ENCODE data around the gene FBXL16. TPM values are rescaled to one million over a fixed set of nuclear protein-coding genes. Genes with fewer than 3 reads are reported as not detected.

Gene FBXL16
- total RNA-seq, 2 experiments from 2014 or later = 3.2 to 6.0 TPM

DNA sequence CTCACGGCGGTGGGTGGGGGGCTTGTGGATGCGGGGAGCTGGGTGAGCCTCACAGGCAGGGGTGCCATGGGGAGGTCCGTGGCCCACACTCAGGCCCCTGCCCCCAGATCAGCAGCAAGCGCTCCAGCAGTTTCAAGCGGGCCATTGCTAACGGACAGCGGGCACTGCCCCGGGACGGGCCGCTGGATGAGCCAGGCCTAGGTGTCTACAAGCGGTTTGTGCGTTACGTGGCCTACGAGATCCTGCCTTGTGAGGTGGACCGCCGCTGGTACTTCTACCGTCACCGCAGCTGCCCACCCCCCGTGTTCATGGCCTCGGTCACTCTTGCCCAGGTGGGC, 29.1 kb downstream of the FBXL16 start:
- Mint-ChIP-seq H3K36me3 (peaks cover 7% of the 10 kb centered on the region), H3K4me1 (peaks cover 10% of the 10 kb centered on the region), H3K27ac (no peak overlapping the region), H3K9me3 (no peaks in the 10 kb centered on the region), H3K4me3 (no peak overlapping the region), H3K27me3 (no peaks in the 10 kb centered on the region)
- no peak for DNase-seq

DNA sequence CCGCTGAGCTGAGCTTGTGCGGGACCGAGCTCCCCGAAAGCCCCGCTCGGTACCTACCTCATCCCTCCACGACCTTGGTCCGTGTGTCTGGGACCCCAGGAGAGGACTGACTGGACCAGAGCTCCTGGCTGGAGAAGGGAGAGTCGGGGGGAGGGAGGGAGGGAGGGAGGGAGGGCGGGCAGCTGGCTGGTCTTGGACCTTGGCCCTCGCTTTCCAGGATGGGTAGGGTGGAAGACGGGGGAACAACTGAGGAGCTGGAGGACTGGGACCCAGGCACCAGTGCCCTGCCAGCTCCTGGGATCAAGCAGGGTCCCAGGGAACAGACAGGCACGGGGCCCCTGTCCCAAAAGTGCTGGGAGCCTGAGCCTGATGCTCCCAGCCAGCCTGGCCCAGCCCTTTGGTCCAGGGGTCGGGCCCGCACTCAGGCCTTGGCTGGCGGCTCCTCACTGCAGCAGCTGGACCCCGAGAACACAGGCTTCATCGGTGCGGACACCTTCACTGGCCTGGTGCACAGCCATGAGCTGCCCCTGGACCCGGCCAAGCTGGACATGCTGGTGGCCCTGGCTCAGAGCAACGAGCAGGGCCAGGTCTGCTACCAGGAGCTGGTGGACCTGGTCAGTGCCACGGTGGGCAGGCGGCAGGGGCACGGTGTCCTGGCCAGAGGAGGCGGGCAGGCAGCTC, 29.6 kb downstream of the FBXL16 start:
- H3K36me3 Mint-ChIP-seq = peaks cover 4% of the 10 kb centered on the region
- H3K4me3 Mint-ChIP-seq = no peak overlapping the region
- H3K4me1 Mint-ChIP-seq = peaks cover 7% of the 10 kb centered on the region
- no peaks in the 10 kb centered on the region for H3K27me3 Mint-ChIP-seq
- DNase-seq = no peak
- H3K27ac Mint-ChIP-seq = no peak overlapping the region
- H3K9me3 Mint-ChIP-seq = no peaks in the 10 kb centered on the region

GRCh38 chr16:674968-675883, 30.4 kb downstream of the FBXL16 start, which contains the start of gene RHBDL1:
RHBDL1 (plus strand) TSS chr16:675671; CDS start chr16:675791, 120 bp downstream.
- H3K36me3 Mint-ChIP-seq = peaks cover 2% of the 10 kb centered on the region
- H3K9me3 Mint-ChIP-seq = no peaks in the 10 kb centered on the region
- no peak within 1 kb of the TSS for H3K27ac Mint-ChIP-seq
- no peaks in the 10 kb centered on the region for H3K27me3 Mint-ChIP-seq
- DNase-seq = no peak
- H3K4me1 Mint-ChIP-seq = peaks cover 6% of the 10 kb centered on the region
- H3K4me3 Mint-ChIP-seq = peak within 1 kb of the TSS; percentile 25

DNA sequence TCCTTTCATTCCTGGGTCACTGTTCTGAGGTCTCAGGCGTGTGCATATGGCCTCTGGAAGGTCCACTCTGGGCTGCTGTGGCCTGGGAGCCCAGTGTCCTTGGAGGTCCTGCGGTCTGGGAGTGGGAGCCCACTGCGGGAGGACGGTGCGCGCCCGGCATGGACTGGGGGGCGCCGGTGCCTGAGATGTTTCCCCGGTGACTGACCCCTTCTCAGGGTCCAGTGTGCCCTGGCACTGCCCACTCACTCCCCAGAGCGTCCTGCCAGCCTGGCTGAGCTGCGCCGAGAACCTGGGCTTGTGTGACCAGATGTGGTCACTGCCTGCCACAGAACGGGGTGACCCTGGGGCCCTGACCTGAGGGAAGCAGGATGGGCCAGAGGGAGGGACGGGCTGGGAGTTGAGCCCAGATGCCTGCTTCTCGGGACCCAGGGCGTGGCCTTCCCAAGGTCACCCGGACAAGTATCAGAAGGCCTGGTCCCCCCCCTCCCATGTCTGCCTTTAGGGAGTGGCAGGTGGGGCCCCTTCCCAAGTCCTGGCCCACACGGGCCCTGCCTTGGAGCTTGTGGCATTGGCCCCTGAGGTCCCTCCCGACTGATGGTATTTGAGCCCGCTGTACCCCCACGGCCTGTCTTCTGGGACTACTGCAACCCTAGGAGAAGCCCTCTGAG, 31.3 kb downstream of the FBXL16 start:
- no peak for DNase-seq
- peaks cover 4% of the 10 kb centered on the region for H3K4me1 Mint-ChIP-seq
- no peaks in the 10 kb centered on the region for H3K27me3 Mint-ChIP-seq
- H3K4me3 Mint-ChIP-seq = no peak overlapping the region
- H3K27ac Mint-ChIP-seq = no peak overlapping the region
- no peaks in the 10 kb centered on the region for H3K9me3 Mint-ChIP-seq
- H3K36me3 Mint-ChIP-seq = peaks cover 5% of the 10 kb centered on the region

- Mint-ChIP-seq H3K27me3 (no peaks in the 10 kb centered on the region), H3K4me3 (no peak overlapping the region), H3K36me3 (peaks cover 5% of the 10 kb centered on the region), H3K9me3 (no peaks in the 10 kb centered on the region), H3K27ac (no peak overlapping the region), H3K4me1 (peaks cover 2% of the 10 kb centered on the region)
- DNase-seq = no peak
Measured at GRCh38 chr16:673399-673991, 32.1 kb downstream of the FBXL16 start.

DNA sequence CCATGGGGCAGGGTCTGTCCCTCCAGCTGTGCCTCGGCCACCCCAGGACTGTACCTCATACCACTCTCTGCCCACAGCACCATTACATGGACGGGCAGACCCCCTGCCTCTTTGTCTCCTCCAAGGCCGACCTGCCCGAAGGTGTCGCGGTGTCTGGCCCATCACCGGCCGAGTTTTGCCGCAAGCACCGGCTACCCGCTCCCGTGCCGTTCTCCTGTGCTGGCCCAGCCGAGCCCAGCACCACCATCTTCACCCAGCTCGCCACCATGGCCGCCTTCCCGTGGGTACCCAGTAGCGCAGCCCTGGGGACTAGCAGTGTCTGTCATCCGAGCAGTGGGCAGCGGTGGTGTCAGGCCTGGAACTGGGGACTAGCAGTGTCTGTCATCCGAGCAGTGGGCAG, 32.8 kb downstream of the FBXL16 start:
- no peak overlapping the region for H3K4me3 Mint-ChIP-seq
- H3K36me3 Mint-ChIP-seq = peaks cover 7% of the 10 kb centered on the region
- no peaks in the 10 kb centered on the region for H3K9me3 Mint-ChIP-seq
- H3K27ac Mint-ChIP-seq = no peak overlapping the region
- H3K27me3 Mint-ChIP-seq = no peaks in the 10 kb centered on the region
- peaks cover 2% of the 10 kb centered on the region for H3K4me1 Mint-ChIP-seq
- no peak for DNase-seq

GRCh38 chr16:672371-672770, 33.2 kb downstream of the FBXL16 start:
- H3K4me3 Mint-ChIP-seq = no peak overlapping the region
- no peak overlapping the region for H3K27ac Mint-ChIP-seq
- no peaks in the 10 kb centered on the region for H3K27me3 Mint-ChIP-seq

DNA sequence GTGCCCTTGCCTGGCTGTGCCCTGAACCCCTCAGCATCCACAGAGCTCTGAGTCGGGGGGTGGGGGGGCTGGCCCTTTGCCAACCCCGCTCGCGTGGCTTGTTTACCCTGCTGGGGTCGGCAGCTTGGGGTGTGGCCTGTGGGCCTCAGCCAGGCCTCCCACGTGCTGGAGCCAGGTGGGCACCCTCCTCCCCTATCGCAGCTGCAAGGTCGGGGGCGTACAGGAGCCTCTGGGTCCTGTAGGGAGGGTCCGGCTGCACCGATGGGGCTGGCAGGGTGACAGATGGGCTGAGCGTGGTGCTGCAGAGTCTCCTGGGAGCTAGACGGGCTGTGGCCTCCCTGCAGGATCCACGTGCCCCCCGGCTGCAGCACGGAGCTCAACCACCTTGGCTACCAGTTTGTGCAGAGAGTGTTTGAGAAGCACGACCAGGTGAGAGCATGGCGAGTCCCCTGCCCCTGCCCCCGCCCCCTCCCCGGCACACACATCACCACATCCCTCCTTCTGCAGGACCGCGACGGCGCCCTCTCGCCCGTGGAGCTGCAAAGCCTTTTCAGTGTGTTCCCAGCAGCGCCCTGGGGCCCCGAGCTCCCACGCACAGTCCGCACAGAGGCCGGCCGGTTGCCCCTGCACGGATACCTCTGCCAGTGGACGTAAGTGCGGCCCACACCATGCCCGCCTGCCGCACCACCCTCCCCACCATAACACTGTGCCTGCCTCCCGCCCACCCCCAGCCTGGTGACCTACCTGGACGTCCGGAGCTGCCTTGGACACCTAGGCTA, 34.1 kb downstream of the FBXL16 start:
- Mint-ChIP-seq H3K4me3 (no peak overlapping the region), H3K36me3 (peaks cover 7% of the 10 kb centered on the region), H3K27ac (no peak overlapping the region), H3K4me1 (peaks cover 5% of the 10 kb centered on the region), H3K27me3 (no peaks in the 10 kb centered on the region), H3K9me3 (no peaks in the 10 kb centered on the region)
- no peak for DNase-seq

More at GRCh38 chr16:672371-672770, 33.2 kb downstream of the FBXL16 start:
- H3K4me1 Mint-ChIP-seq = peaks cover 5% of the 10 kb centered on the region
- no peak for DNase-seq
- peaks cover 7% of the 10 kb centered on the region for H3K36me3 Mint-ChIP-seq
- no peaks in the 10 kb centered on the region for H3K9me3 Mint-ChIP-seq

GRCh38 chr16:670485-671352, 34.9 kb downstream of the FBXL16 start:
- no peaks in the 10 kb centered on the region for H3K27me3 Mint-ChIP-seq
- peaks cover 5% of the 10 kb centered on the region for H3K4me1 Mint-ChIP-seq
- no peak for DNase-seq
- no peak overlapping the region for H3K27ac Mint-ChIP-seq
- H3K36me3 Mint-ChIP-seq = peaks cover 7% of the 10 kb centered on the region
- no peaks in the 10 kb centered on the region for H3K9me3 Mint-ChIP-seq
- H3K4me3 Mint-ChIP-seq = no peak overlapping the region

- peaks cover 7% of the 10 kb centered on the region for H3K36me3 Mint-ChIP-seq
- no peak overlapping the region for H3K27ac Mint-ChIP-seq
- DNase-seq = no peak
- no peaks in the 10 kb centered on the region for H3K27me3 Mint-ChIP-seq
- H3K4me1 Mint-ChIP-seq = peaks cover 3% of the 10 kb centered on the region
- no peaks in the 10 kb centered on the region for H3K9me3 Mint-ChIP-seq
- H3K4me3 Mint-ChIP-seq = peak overlapping the region; percentile 42
Measured at GRCh38 chr16:669666-670065, 35.9 kb downstream of the FBXL16 start.

DNA sequence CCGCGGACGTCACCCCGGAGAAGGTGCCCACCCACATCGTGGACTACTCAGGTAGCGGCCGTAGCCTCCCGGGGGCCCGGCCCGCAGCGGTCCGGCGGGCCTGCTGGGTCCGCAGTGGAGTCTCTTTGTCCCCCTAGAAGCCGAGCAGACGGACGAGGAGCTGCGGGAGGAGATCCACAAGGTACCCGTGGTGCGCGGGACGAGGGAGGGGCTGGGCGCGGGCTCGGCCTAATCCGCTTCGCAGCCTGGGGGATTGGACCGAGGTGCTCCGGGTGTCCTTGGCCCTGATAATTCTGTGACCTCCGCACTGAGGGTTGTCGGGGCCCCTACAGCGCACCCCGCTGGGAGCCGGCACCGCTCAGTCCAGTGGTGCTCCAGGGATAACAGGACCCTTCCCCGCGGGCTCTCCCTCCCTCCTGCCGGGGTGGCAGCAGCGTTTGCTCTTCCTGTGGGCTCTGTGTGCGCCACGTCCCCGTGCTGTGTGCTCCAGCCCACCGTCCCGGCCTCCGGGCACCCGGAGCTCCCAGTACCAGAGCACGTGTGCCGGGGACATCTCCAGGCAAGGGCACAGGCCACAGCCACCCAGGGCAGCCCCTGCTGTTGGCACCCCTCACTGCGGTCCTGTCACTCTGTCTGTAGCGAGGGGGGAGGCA, 37.0 kb downstream of the FBXL16 start:
- Mint-ChIP-seq H3K9me3 (no peaks in the 10 kb centered on the region), H3K4me1 (peaks cover 3% of the 10 kb centered on the region), H3K4me3 (peak overlapping the region; percentile 82), H3K27me3 (no peaks in the 10 kb centered on the region), H3K36me3 (peaks cover 7% of the 10 kb centered on the region), H3K27ac (peak overlapping the region; percentile 54)
- DNase-seq = no peak

DNA sequence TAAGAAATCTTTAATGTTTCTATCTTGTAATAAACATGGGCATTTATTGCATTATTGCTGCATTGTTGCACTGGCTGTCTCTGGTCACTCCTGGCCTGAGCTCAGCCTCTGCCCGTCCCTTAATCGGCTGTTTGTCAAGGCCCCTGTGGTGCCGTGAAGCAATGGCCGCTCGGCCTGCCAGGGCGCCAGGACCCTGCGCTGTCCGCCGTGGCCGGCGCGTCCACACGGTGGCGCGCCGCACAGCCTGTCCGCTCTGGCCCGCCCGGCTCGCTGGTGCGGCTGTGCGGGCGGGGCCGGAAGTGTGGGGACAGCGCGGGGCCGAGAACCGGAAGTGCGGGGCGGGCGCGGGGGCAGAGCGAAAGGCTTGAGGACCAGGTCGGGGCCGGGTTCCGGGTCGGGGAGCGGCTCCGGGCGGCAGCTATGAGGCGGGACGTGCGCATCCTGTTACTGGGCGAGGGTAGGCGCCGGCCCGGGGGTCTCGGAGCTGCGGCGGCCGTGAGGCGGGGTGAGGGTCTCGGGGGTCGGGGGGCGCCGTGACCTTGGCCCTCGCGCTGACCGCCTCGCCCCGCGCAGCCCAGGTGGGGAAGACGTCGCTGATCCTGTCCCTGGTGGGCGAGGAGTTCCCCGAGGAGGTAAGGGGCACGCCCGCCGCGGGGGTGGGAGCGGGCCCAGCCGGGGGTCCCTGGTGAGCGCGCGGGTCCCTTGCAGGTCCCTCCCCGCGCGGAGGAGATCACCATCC, 37.7 kb downstream of the FBXL16 start, which contains the start of gene RHOT2:
RHOT2 (plus strand) TSS at position 353 of the 739 bp plus-strand sequence; CDS start at position 421, 68 bp downstream.
- Mint-ChIP-seq H3K36me3 (peaks cover 8% of the 10 kb centered on the region), H3K27ac (peak within 1 kb of the TSS; percentile 78), H3K9me3 (no peaks in the 10 kb centered on the region), H3K4me1 (peaks cover 3% of the 10 kb centered on the region), H3K4me3 (peak within 1 kb of the TSS; percentile 82), H3K27me3 (no peaks in the 10 kb centered on the region)
- peak; percentile 98 for DNase-seq

Measured in activated naive CD8-positive, alpha-beta T cell treated with anti-CD3 and anti-CD28 coated beads for 36 hours (primary cell).